CD4-positive, alpha-beta T cell (primary cell): Measurements from ENCODE around the gene CIAO2B. TPM values are rescaled to one million over a fixed set of nuclear protein-coding genes. Genes with fewer than 3 reads are reported as not detected.

Experiments used
- ATAC-seq: fragments of 200-7000 bp; cut with Tn5 transposase; one replicate; pipeline ENCODE4 v1.10.0; 2022; ENCODE audit warnings: mild to moderate bottlenecking; ENCODE audit not compliant: poor library complexity
- CTCF ChIA-PET: fragments of 350-600 bp; sonication (Branson Sonifier 250); formaldehyde crosslinking; loops from one replicate; lab custom pipeline; 2021; ENCODE audit warnings: antibody characterized with exemption, inconsistent platforms; lab: Charles Lee
- POLR2A ChIA-PET: fragments of 350-600 bp; sonication (Branson Sonifier 250); formaldehyde crosslinking; loops from one replicate; lab custom pipeline; 2021; ENCODE audit warnings: antibody characterized with exemption, inconsistent platforms; lab: Charles Lee
- DNase-seq, 14 experiments: peaks; one replicate each; pipeline ENCODE4 v3.0.0-alpha.2; 2013 to 2020; ENCODE audit warnings: mixed read lengths in 2 of 14
- H3K27ac ChIP-seq, 2 donors: one replicate each; pipeline versions ENCODE4 v1.5.1 to v1.7.0; 2013; ENCODE audit warnings: low read length in 2 of 2, low read depth in 1 of 2, mild to moderate bottlenecking in 1 of 2
- H3K27me3 ChIP-seq, 2 experiments: 1 replicate in 1 of 2; 2 replicates in 1 of 2; pipeline versions ENCODE4 v1.6.1 to v1.7.0; 2013; ENCODE audit warnings: low read length in 2 of 2, control low read depth in 1 of 2, mild to moderate bottlenecking in 1 of 2, moderate library complexity in 1 of 2; ENCODE audit not compliant: insufficient read depth in 2 of 2, control insufficient read depth in 1 of 2
- H3K36me3 ChIP-seq: one replicate; pipeline ENCODE4 v1.6.1; 2013; ENCODE audit warnings: low read length, control low read depth; ENCODE audit not compliant: insufficient read depth
- H3K4me1 ChIP-seq: one replicate; pipeline ENCODE4 v1.6.1; 2013; ENCODE audit warnings: low read length, control low read depth; ENCODE audit not compliant: insufficient read depth
- H3K4me3 ChIP-seq: one replicate; pipeline ENCODE4 v1.5.1; 2013; ENCODE audit warnings: mild to moderate bottlenecking, low read length, moderate library complexity
- H3K9me3 ChIP-seq, 2 experiments: 1 replicate in 1 of 2; 2 replicates in 1 of 2; pipeline versions ENCODE4 v1.6.1 to v1.7.0; 2013; ENCODE audit warnings: low read length in 2 of 2, mild to moderate bottlenecking in 2 of 2, control low read depth in 1 of 2, moderate library complexity in 1 of 2; ENCODE audit not compliant: control insufficient read depth in 1 of 2, insufficient read depth in 1 of 2
- H3K27ac Mint-ChIP-seq: one replicate; pipeline ENCODE4 v1.8.0; 2020; ENCODE audit warnings: mixed read lengths
- H3K27me3 Mint-ChIP-seq: one replicate; pipeline ENCODE4 v1.8.0; 2021; ENCODE audit warnings: mixed read lengths
- H3K36me3 Mint-ChIP-seq: one replicate; pipeline ENCODE4 v1.8.0; 2021; ENCODE audit warnings: low read depth, mixed read lengths
- H3K4me1 Mint-ChIP-seq: one replicate; pipeline ENCODE4 v1.8.0; 2021; ENCODE audit warnings: low read depth, mixed read lengths
- H3K4me3 Mint-ChIP-seq: one replicate; pipeline ENCODE4 v1.8.0; 2020; ENCODE audit warnings: mild to moderate bottlenecking, mixed read lengths
- H3K9me3 Mint-ChIP-seq: one replicate; pipeline ENCODE4 v1.8.0; 2020; ENCODE audit warnings: mixed read lengths
- intact Hi-C, 2 experiments: fragments of 100-400 bp; cut with DNase I in 1 of 2; cut with micrococcal nuclease in 1 of 2; formaldehyde crosslinking; loops; one replicate each; pipeline versions ENCODE4 v1.15.1 to v1.9.0; 2023 to 2025; cut with DNase I, micrococcal nuclease
- total RNA-seq, 174 experiments: library from RNA in 2 of 174; stranded (reverse) in 2 of 174; gene quantifications; one replicate each; pipeline ENCODE4 v1.2.3 and lab custom pipeline; 2021 to 2026
- TF ChIP-seq, protein P1 (sequence below): fragments of 200-600 bp; IDR thresholded peaks from one replicate; pipeline ENCODE4 v1.8.0; 2022; ENCODE audit warnings: antibody characterized with exemption, mild to moderate bottlenecking

CIAO2B gene
- total RNA-seq, 2 experiments from 2014 or later, result 58.6 to 70.4 TPM

DNA sequence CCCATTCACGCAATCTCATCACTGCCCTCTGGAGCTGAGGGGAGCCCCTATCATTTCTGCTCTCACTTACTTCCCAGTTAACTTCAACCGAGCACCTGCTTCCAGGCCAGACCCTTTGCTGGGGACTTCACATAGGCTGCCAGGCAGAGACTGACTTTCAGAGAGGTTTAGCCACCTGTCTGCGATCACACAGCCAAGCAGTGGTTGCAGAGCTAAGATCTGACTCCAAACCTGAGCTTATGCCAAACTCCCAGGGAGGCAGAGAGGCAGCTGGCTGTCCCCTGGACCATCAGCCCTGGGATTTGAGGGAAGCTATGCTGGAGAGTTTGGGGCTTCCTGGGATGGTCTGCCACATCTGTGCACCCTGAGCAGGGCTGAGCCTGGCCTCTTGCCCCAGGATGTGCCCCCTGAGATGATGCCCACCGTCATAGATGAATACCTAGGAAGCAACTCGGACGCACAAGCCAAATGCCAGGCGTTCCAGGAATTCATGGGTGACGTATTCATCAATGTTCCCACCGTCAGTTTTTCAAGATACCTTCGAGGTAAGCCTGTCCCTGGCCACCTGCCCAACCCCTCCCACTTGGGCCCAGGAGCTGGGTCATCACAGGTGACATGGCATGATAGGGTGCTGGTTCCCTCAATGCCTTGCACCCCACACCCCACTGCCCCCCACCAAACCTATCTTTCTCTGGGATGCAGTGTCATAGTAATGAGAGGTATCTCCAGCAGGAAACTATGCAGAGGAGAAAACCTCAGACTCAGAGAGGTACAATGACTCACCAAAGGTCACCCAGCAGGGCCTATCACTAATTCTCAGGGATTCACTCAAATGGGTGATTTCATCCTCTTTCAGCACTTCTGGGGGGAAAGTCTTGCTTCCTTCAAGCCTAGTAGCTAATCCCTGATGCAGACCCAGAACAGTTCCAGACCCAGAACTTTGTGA, 36.8 kb upstream of the CIAO2B start:
- TF ChIP-seq, protein P1, sequence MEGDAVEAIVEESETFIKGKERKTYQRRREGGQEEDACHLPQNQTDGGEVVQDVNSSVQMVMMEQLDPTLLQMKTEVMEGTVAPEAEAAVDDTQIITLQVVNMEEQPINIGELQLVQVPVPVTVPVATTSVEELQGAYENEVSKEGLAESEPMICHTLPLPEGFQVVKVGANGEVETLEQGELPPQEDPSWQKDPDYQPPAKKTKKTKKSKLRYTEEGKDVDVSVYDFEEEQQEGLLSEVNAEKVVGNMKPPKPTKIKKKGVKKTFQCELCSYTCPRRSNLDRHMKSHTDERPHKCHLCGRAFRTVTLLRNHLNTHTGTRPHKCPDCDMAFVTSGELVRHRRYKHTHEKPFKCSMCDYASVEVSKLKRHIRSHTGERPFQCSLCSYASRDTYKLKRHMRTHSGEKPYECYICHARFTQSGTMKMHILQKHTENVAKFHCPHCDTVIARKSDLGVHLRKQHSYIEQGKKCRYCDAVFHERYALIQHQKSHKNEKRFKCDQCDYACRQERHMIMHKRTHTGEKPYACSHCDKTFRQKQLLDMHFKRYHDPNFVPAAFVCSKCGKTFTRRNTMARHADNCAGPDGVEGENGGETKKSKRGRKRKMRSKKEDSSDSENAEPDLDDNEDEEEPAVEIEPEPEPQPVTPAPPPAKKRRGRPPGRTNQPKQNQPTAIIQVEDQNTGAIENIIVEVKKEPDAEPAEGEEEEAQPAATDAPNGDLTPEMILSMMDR, result no peak
- Mint-ChIP-seq H3K4me1 (peaks cover 5% of the 10 kb centered on the region), H3K27me3 (no peaks in the 10 kb centered on the region), H3K9me3 (no peaks in the 10 kb centered on the region), H3K4me3 (no peak overlapping the region), H3K27ac (no peak overlapping the region), H3K36me3 (no peaks in the 10 kb centered on the region)
- Histone ChIP-seq H3K4me1 (peaks cover 6% of the 10 kb centered on the region), H3K27me3 (no peaks in the 10 kb centered on the region), H3K9me3 (no peaks in the 10 kb centered on the region), H3K27ac (no peak overlapping the region), H3K4me3 (no peak overlapping the region), H3K36me3 (no peaks in the 10 kb centered on the region)
- ATAC-seq, result no peak
- no peak for DNase-seq
- ChIA-PET POLR2A (no interaction called here), CTCF (no interaction called here)
- intact Hi-C loops, result loop anchor here in 1 of 2 experiments (10.0 kb wide), 1 partner anchor 444 kb away; the partner anchor contains the start of gene ZDHHC1

DNA sequence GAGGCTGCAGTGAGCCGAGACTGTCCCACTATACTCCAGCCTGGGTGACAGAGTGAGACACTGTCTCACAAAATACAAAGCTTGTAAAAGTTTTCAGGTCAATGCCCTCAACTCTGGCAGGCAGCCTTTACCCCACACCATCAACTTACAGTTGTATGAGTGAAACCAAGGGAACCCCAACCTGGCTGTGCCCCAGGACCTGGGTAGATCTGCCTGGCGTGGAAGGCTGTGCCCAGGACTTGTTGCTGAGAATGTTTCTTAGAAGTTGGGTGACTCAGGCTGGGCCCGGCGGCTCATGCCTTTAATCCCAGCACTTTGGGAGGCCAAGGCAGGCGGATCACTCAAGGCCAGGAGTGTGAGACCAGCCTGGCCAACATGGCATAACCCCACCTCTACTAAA, 34.6 kb upstream of the CIAO2B start:
- no peak overlapping the region for H3K4me3 Mint-ChIP-seq
- CTCF ChIA-PET, result interaction anchor here (1.2 kb wide), 1 partner anchor 15 kb away, joined by 3 read pairs; no protein-coding TSS in a partner anchor

DNA sequence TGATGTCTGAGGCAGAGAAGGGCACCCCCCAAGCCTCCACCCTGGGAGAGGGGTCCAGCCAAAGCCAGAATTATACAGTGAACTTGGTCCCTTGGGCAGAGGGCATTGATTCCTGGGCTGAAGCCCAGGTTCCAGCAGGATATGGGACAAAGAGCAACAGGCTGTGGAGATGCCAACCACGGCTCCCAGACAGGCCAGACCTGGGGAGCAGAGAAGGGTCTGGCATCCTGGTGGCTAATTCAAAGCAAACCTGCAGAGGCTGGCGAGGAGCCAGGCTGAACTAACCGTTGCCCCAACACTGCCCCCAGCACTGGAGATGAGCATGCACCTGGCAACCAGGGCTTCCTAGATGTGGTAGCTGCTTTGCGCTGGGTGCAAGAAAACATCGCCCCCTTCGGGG, 29.8 kb upstream of the CIAO2B start:
- H3K27me3 ChIP-seq, result no peaks in the 10 kb centered on the region
- peaks cover 4% of the 10 kb centered on the region for H3K4me1 ChIP-seq
- intact Hi-C loops, result no loop called here
- no peak overlapping the region for H3K4me3 ChIP-seq
- no peak overlapping the region for H3K27ac Mint-ChIP-seq
- DNase-seq (no peak), ATAC-seq (no peak)
- TF ChIP-seq, protein P1, result no peak
- no peaks in the 10 kb centered on the region for H3K36me3 Mint-ChIP-seq
- H3K27ac ChIP-seq, result no peak overlapping the region
- H3K9me3 Mint-ChIP-seq, result no peaks in the 10 kb centered on the region
- no peak overlapping the region for H3K4me3 Mint-ChIP-seq
- no peaks in the 10 kb centered on the region for H3K4me1 Mint-ChIP-seq
- ChIA-PET POLR2A (no interaction called here), CTCF (no interaction called here)
- no peaks in the 10 kb centered on the region for H3K36me3 ChIP-seq
- no peaks in the 10 kb centered on the region for H3K27me3 Mint-ChIP-seq
- no peaks in the 10 kb centered on the region for H3K9me3 ChIP-seq

More for the DNA sequence above, 34.6 kb upstream of the CIAO2B start:
- ATAC-seq (no peak), DNase-seq (no peak)
- Mint-ChIP-seq H3K36me3 (no peaks in the 10 kb centered on the region), H3K27ac (no peak overlapping the region), H3K4me1 (no peaks in the 10 kb centered on the region), H3K9me3 (no peaks in the 10 kb centered on the region), H3K27me3 (no peaks in the 10 kb centered on the region)
- Histone ChIP-seq H3K27ac (no peak overlapping the region), H3K4me1 (no peaks in the 10 kb centered on the region), H3K9me3 (no peaks in the 10 kb centered on the region), H3K4me3 (no peak overlapping the region), H3K27me3 (no peaks in the 10 kb centered on the region), H3K36me3 (no peaks in the 10 kb centered on the region)
- TF ChIP-seq, protein P1, result no peak
- intact Hi-C loops, result no loop called here
- POLR2A ChIA-PET, result no interaction called here
